ENCODE measurements around the gene MTMR12. TPM values are rescaled to one million over a fixed set of nuclear protein-coding genes. Genes with fewer than 3 reads are reported as not detected.

Gene MTMR12
- total RNA-seq, 3 donors from 2014 or later: 19.3 to 43.8 (median 20.7) TPM

GRCh38 chr5:32259033-32259432 is 53.7 kb downstream of the MTMR12 start:
- no peaks in the 10 kb centered on the region for H3K9me3 ChIP-seq
- no peaks in the 10 kb centered on the region for H3K4me1 ChIP-seq (ENCODE audit: low read depth)
- DNase-seq (no peak), ATAC-seq (no peak)
- H3K36me3 ChIP-seq (ENCODE audit: low read depth): no peaks in the 10 kb centered on the region
- intact Hi-C loops (cut with DNase I, micrococcal nuclease): no loop called here
- no peak for TF ChIP-seq CTCF (IDR thresholded peaks at IDR 0.05)
- H3K4me3 ChIP-seq: no peak overlapping the region

GRCh38 chr5:32258424-32258823 is 54.3 kb downstream of the MTMR12 start:
- Histone ChIP-seq H3K4me3 (no peak overlapping the region), H3K36me3 (ENCODE audit: low read depth) (no peaks in the 10 kb centered on the region), H3K9me3 (no peaks in the 10 kb centered on the region), H3K4me1 (ENCODE audit: low read depth) (no peaks in the 10 kb centered on the region)
- intact Hi-C loops (cut with DNase I, micrococcal nuclease): no loop called here
- no peak for ATAC-seq
- DNase-seq: no peak
- TF ChIP-seq CTCF (IDR thresholded peaks at IDR 0.05): no peak

GRCh38 chr5:32255540-32255900 is 57.2 kb downstream of the MTMR12 start:
- ATAC-seq: no peak
- H3K36me3 ChIP-seq (ENCODE audit: low read depth): no peaks in the 10 kb centered on the region
- no peak overlapping the region for H3K4me3 ChIP-seq
- H3K4me1 ChIP-seq (ENCODE audit: low read depth): no peaks in the 10 kb centered on the region
- H3K9me3 ChIP-seq: no peaks in the 10 kb centered on the region
- no peak for DNase-seq
- intact Hi-C loops (cut with DNase I, micrococcal nuclease): no loop called here
- no peak for TF ChIP-seq CTCF (IDR thresholded peaks at IDR 0.05)

GRCh38 chr5:32254881-32255539 is 57.7 kb downstream of the MTMR12 start:
- DNase-seq (no peak), ATAC-seq (no peak)
- Histone ChIP-seq H3K4me1 (ENCODE audit: low read depth) (no peaks in the 10 kb centered on the region), H3K9me3 (no peaks in the 10 kb centered on the region), H3K36me3 (ENCODE audit: low read depth) (no peaks in the 10 kb centered on the region), H3K4me3 (no peak overlapping the region)
- intact Hi-C loops (cut with DNase I, micrococcal nuclease): no loop called here
- TF ChIP-seq CTCF (IDR thresholded peaks at IDR 0.05): no peak

- Histone ChIP-seq H3K4me1 (ENCODE audit: low read depth) (no peaks in the 10 kb centered on the region), H3K9me3 (no peaks in the 10 kb centered on the region), H3K36me3 (ENCODE audit: low read depth) (peaks cover 9% of the 10 kb centered on the region), H3K4me3 (no peak overlapping the region)
- intact Hi-C loops (cut with DNase I, micrococcal nuclease): no loop called here
- ATAC-seq (no peak), DNase-seq (no peak)
- TF ChIP-seq CTCF (IDR thresholded peaks at IDR 0.05): no peak
Observed at GRCh38 chr5:32251871-32252458, 60.8 kb downstream of the MTMR12 start.
